Neural cell (in vitro differentiated cells): ENCODE results near the gene PRMT5. TPM values are rescaled to one million over a fixed set of nuclear protein-coding genes. Genes with fewer than 3 reads are reported as not detected.
"Not testable (repeated sequence)": the region's sequence is repeated elsewhere in the genome, so short reads cannot be mapped to it uniquely, and the experiment has no call there.

Source experiments
- H2AFZ ChIP-seq: fragments of 200-600, 300-800 bp; sonication (generic), shearing (Covaris generic); 2 replicates; pipeline ENCODE4 v1.6.0; 2014; ENCODE audit warnings: low read depth, mild to moderate bottlenecking, antibody characterized with exemption, low read length, moderate library complexity
- H3F3A ChIP-seq: fragments of 200-600 bp; shearing (Covaris generic); 2 replicates; pipeline ENCODE4 v1.6.1; 2016; ENCODE audit warnings: mild to moderate bottlenecking, moderate library complexity, mixed read lengths, antibody characterized with exemption, low read length; ENCODE audit not compliant: insufficient read depth, poor library complexity, severe bottlenecking
- H3K27ac ChIP-seq: fragments of 200-600, 300-800 bp; sonication (generic), shearing (Covaris generic); 2 replicates; pipeline ENCODE4 v1.5.1; 2014; ENCODE audit warnings: mild to moderate bottlenecking, low read length, moderate library complexity
- H3K27me3 ChIP-seq: fragments of 300-800, 200-600 bp; sonication (generic), shearing (Covaris generic); 2 replicates; pipeline ENCODE4 v1.6.0; 2014; ENCODE audit warnings: mild to moderate bottlenecking, low read depth, low read length, moderate library complexity; ENCODE audit not compliant: insufficient read depth
- H3K36me3 ChIP-seq: fragments of 300-800, 200-600 bp; sonication (generic), shearing (Covaris generic); 2 replicates; pipeline ENCODE4 v1.5.1; 2014; ENCODE audit warnings: mild to moderate bottlenecking, antibody characterized with exemption, low read length, moderate library complexity; ENCODE audit not compliant: insufficient read depth
- H3K4me2 ChIP-seq: fragments of 300-800, 200-600 bp; sonication (generic), shearing (Covaris generic); 2 replicates; pipeline ENCODE4 v1.6.0; 2014; ENCODE audit warnings: mild to moderate bottlenecking, low read length
- H3K4me3 ChIP-seq: fragments of 300-800, 200-600 bp; sonication (generic), shearing (Covaris generic); 2 replicates; pipeline ENCODE4 v1.5.1; 2014; ENCODE audit warnings: mild to moderate bottlenecking, low read length, moderate library complexity
- H3K79me2 ChIP-seq: fragments of 200-600 bp; shearing (Covaris generic); replicated peaks from 2 replicates; pipeline ENCODE4 v1.6.0; 2014; ENCODE audit warnings: mild to moderate bottlenecking, low read length, moderate library complexity; ENCODE audit not compliant: insufficient read depth
- H3K9ac ChIP-seq: fragments of 300-800, 200-600 bp; sonication (generic), shearing (Covaris generic); 2 replicates; pipeline ENCODE4 v1.6.1; 2016; ENCODE audit warnings: mild to moderate bottlenecking, low read length, mixed read lengths
- H3K9me2 ChIP-seq: fragments of 200-600 bp; shearing (Covaris generic); 2 replicates; pipeline ENCODE4 v1.6.1; 2016; ENCODE audit warnings: mild to moderate bottlenecking, low read length, mixed read lengths; ENCODE audit not compliant: insufficient read depth
- H3K9me3 ChIP-seq: fragments of 200-600, 300-800 bp; sonication (generic), shearing (Covaris generic); 2 replicates; pipeline ENCODE4 v1.6.1; 2016; ENCODE audit warnings: mild to moderate bottlenecking, mixed run types, low read length, moderate library complexity, mixed read lengths
- H4K20me1 ChIP-seq: fragments of 200-600 bp; shearing (Covaris generic); 2 replicates; pipeline ENCODE4 v1.6.1; 2016; ENCODE audit warnings: mild to moderate bottlenecking, mixed run types; ENCODE audit not compliant: insufficient read depth
- CTCF ChIP-seq: fragments of 450-650 bp; IDR thresholded peaks from 2 replicates; pipeline ENCODE4 v1.5.1; 2014; ENCODE audit warnings: antibody characterized with exemption, mild to moderate bottlenecking, moderate library complexity; ENCODE audit not compliant: poor library complexity, severe bottlenecking
- EP300 ChIP-seq: fragments of 450-650 bp; conservative IDR thresholded peaks from 2 replicates; pipeline ENCODE4 v1.6.1; 2014; ENCODE audit warnings: antibody characterized with exemption, mild to moderate bottlenecking, moderate library complexity; ENCODE audit not compliant: poor library complexity, severe bottlenecking
- EZH2 ChIP-seq: fragments of 200-600, 300-800 bp; shearing (Covaris generic), sonication (generic); IDR thresholded peaks from 2 replicates; pipeline ENCODE4 v1.6.1; 2014; ENCODE audit warnings: antibody characterized with exemption, low read length, borderline replicate concordance, mild to moderate bottlenecking; ENCODE audit not compliant: insufficient read depth, poor library complexity, severe bottlenecking
- MXI1 ChIP-seq: fragments of 450-650 bp; conservative IDR thresholded peaks from 2 replicates; pipeline ENCODE4 v1.6.1; 2014; ENCODE audit warnings: antibody characterized with exemption, mild to moderate bottlenecking; ENCODE audit not compliant: poor library complexity, severe bottlenecking
- POLR2AphosphoS5 ChIP-seq: IDR thresholded peaks from 2 replicates; pipeline ENCODE4 v1.6.1; 2012
- RAD21 ChIP-seq: fragments of 450-650 bp; conservative IDR thresholded peaks from 2 replicates; pipeline ENCODE4 v1.6.1; 2014; ENCODE audit warnings: antibody characterized with exemption, mild to moderate bottlenecking, moderate library complexity
- REST ChIP-seq: IDR thresholded peaks from 2 replicates; pipeline ENCODE4 v1.6.1; 2012; ENCODE audit warnings: borderline replicate concordance
- SMC3 ChIP-seq: fragments of 450-650 bp; conservative IDR thresholded peaks from 2 replicates; pipeline ENCODE4 v1.6.1; 2014; ENCODE audit warnings: antibody characterized with exemption, mild to moderate bottlenecking, moderate library complexity; ENCODE audit not compliant: poor library complexity
- TAF1 ChIP-seq: IDR thresholded peaks from 2 replicates; pipeline ENCODE4 v1.6.1; 2012; ENCODE audit warnings: low read depth
- polyA plus RNA-seq: library from polyadenylated mRNA; depleted of rRNA; stranded (reverse); fragments of >200 nt; gene quantifications from 2 replicates; pipeline ENCODE4 v1.2.3, GENCODE V29; 2014

PRMT5 gene
- polyA plus RNA-seq, 1 donor from 2014 or later, result 102 TPM

DNA sequence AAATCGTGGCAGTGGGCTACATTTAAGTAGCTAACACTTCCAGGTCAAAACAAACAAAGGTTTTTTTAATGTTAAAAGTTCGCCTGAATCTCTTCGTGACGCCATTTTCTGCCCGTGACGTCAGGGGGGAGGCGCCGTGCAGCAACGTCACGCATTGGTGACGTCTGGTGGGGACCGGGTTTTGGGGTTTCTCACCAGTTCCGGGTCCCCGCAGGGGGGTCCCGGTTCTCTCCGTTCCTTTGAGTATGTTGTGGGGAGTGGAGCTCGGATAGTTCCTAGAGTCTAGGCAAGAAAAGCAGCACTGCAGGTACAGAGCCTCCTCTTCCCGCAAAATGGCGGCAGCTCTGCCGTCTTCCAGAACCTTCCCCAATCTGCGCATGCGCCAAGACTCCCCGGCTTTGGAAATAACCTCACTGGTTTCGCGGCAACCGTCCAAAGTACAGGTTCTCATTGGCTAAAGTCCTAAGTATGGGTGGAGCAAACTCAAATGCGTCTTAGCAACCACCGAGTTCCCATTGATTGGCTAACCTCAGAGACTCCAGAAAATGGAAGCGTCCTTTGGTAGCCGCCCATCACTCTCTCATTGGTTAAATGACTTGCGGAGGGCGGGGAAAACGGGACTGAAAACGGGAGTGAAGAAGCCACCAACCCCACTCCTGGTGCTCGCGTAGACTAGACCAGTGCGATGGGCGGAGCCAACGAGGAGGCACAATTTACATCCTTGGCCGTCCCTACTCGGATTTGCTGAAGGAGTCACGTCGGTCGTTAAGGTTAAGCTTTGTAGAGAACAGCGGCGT is 10.2 kb downstream of the PRMT5 start, which contains the start of gene RBM23:
Gene RBM23, minus strand, starts transcription at position 346 of the 797 bp plus-strand sequence.
- H3K4me2 ChIP-seq, result peak within 1 kb of the TSS; percentile 73
- peaks cover 33% of the 10 kb centered on the region for H3K79me2 ChIP-seq
- no peaks in the 10 kb centered on the region for H3K9me3 ChIP-seq
- no peaks in the 10 kb centered on the region for H3K36me3 ChIP-seq
- H3K9ac ChIP-seq, result peak within 1 kb of the TSS; percentile 83
- H4K20me1 ChIP-seq, result no peaks in the 10 kb centered on the region
- no peaks in the 10 kb centered on the region for H3K9me2 ChIP-seq
- H2AFZ ChIP-seq, result peak within 1 kb of the TSS; percentile 88
- peak within 1 kb of the TSS; percentile 86 for H3K4me3 ChIP-seq
- TF ChIP-seq MXI1, result peak; percentile 37
- peak; percentile 91 for TF ChIP-seq EP300
- peak; percentile 80 for TF ChIP-seq TAF1
- TF ChIP-seq RAD21, result no peak
- TF ChIP-seq REST, result peak; percentile 49
- TF ChIP-seq CTCF, result peak; percentile 30
- no peak for TF ChIP-seq EZH2
- TF ChIP-seq POLR2AphosphoS5, result peak; percentile 96
- peak within 1 kb of the TSS; percentile 99 for H3K27ac ChIP-seq
- H3F3A ChIP-seq, result no peaks in the 10 kb centered on the region
- no peaks in the 10 kb centered on the region for H3K27me3 ChIP-seq

- H3K27ac ChIP-seq, result no peak overlapping the region
- H3K4me3 ChIP-seq, result no peak overlapping the region
- no peak overlapping the region for H2AFZ ChIP-seq
- peaks cover 48% of the 10 kb centered on the region for H3K79me2 ChIP-seq
- H3K9ac ChIP-seq, result no peak overlapping the region
- no peak overlapping the region for H3K4me2 ChIP-seq
- H4K20me1 ChIP-seq, result no peaks in the 10 kb centered on the region
- H3K9me3 ChIP-seq, result no peaks in the 10 kb centered on the region
- H3F3A ChIP-seq, result no peaks in the 10 kb centered on the region
- H3K9me2 ChIP-seq, result no peaks in the 10 kb centered on the region
- no peaks in the 10 kb centered on the region for H3K36me3 ChIP-seq
- TF ChIP-seq POLR2AphosphoS5 (no peak), MXI1 (no peak), REST (no peak), SMC3 (no peak), EZH2 (no peak), RAD21 (no peak)
- H3K27me3 ChIP-seq, result no peaks in the 10 kb centered on the region
These were observed 13.2 kb downstream of the PRMT5 start for GRCh38 chr14:22915886-22916521.

DNA sequence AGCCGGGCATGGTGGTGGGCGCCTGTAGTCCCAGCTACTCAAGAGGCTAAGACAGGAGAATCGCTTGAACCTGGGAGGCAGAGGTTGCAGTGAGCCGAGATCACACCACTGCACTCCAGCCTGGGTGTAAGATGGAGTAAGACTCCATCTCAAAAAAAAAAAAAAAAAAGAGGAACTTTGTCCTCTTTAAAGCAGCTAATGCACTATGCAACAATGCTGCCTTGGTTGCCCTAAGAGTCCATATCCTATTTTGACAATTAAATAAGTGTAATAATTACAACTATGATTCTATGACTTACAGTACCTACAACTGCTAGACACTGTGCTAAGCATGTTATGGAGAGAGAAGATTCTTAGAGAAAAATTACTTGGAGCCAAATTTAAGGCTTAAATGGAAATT is 14.3 kb downstream of the PRMT5 start:
- not testable (repeated sequence) for H3K9me2 ChIP-seq, H3K27me3 ChIP-seq, H4K20me1 ChIP-seq, H3K4me3 ChIP-seq, H3K9ac ChIP-seq, H3K36me3 ChIP-seq, H3K9me3 ChIP-seq, H2AFZ ChIP-seq, H3K27ac ChIP-seq, H3F3A ChIP-seq, H3K4me2 ChIP-seq
- peaks cover 48% of the 10 kb centered on the region for H3K79me2 ChIP-seq
